ENCODE measurements around the gene TSPOAP1.

Gene TSPOAP1

GRCh38 chr17:58270476-58271215 lies 57.9 kb downstream of the TSPOAP1 start:
- no peak for DNase-seq (ENCODE audit: low read depth)

GRCh38 chr17:58269557-58270291 lies 58.9 kb downstream of the TSPOAP1 start:
- no peak for DNase-seq (ENCODE audit: low read depth)
- H3K4me3 ChIP-seq (ENCODE audit: low read depth, low read length) = no peak overlapping the region

More at GRCh38 chr17:58270476-58271215, 57.9 kb downstream of the TSPOAP1 start:
- no peak overlapping the region for H3K4me3 ChIP-seq (ENCODE audit: low read depth, low read length)

GRCh38 chr17:58268774-58269556 lies 59.6 kb downstream of the TSPOAP1 start:
- no peak for DNase-seq (ENCODE audit: low read depth)
- no peak overlapping the region for H3K4me3 ChIP-seq (ENCODE audit: low read depth, low read length)

GRCh38 chr17:58268326-58268725 lies 60.3 kb downstream of the TSPOAP1 start:
- DNase-seq (ENCODE audit: low read depth) = no peak
- no peak overlapping the region for H3K4me3 ChIP-seq (ENCODE audit: low read depth, low read length)

GRCh38 chr17:58267347-58268324 lies 61.0 kb downstream of the TSPOAP1 start:
- no peak for DNase-seq (ENCODE audit: low read depth)
- H3K4me3 ChIP-seq (ENCODE audit: low read depth, low read length) = no peak overlapping the region

GRCh38 chr17:58265902-58266875 lies 62.4 kb downstream of the TSPOAP1 start:
- no peak overlapping the region for H3K4me3 ChIP-seq (ENCODE audit: low read depth, low read length)
- DNase-seq (ENCODE audit: low read depth) = no peak

- no peak for DNase-seq (ENCODE audit: low read depth)
- no peak overlapping the region for H3K4me3 ChIP-seq (ENCODE audit: low read depth, low read length)
These were observed 63.3 kb downstream of the TSPOAP1 start for GRCh38 chr17:58265271-58265670.

GRCh38 chr17:58264407-58265103 lies 64.0 kb downstream of the TSPOAP1 start:
- no peak for DNase-seq (ENCODE audit: low read depth)
- H3K4me3 ChIP-seq (ENCODE audit: low read depth, low read length) = no peak overlapping the region

GRCh38 chr17:58263773-58264172 lies 64.8 kb downstream of the TSPOAP1 start:
- no peak overlapping the region for H3K4me3 ChIP-seq (ENCODE audit: low read depth, low read length)
- no peak for DNase-seq (ENCODE audit: low read depth)

GRCh38 chr17:58262149-58262548 lies 66.4 kb downstream of the TSPOAP1 start:
- DNase-seq (ENCODE audit: low read depth) = no peak
- H3K4me3 ChIP-seq (ENCODE audit: low read depth, low read length) = no peak overlapping the region

GRCh38 chr17:58254803-58255202 lies 73.8 kb downstream of the TSPOAP1 start:
- no peak for DNase-seq (ENCODE audit: low read depth)
- H3K4me3 ChIP-seq (ENCODE audit: low read depth, low read length) = no peak overlapping the region

- no peak for DNase-seq (ENCODE audit: low read depth)
- no peak overlapping the region for H3K4me3 ChIP-seq (ENCODE audit: low read depth, low read length)
These were observed 75.5 kb downstream of the TSPOAP1 start for GRCh38 chr17:58253082-58253481.

- H3K4me3 ChIP-seq (ENCODE audit: low read depth, low read length) = no peak overlapping the region
- DNase-seq (ENCODE audit: low read depth) = no peak
These were observed 76.5 kb downstream of the TSPOAP1 start for GRCh38 chr17:58252141-58252540.

Data from skeletal muscle cell (primary cell).